Pericardium fibroblast (primary cell): Measurements from ENCODE around the gene CCDC71. TPM values are rescaled to one million over a fixed set of nuclear protein-coding genes. Genes with fewer than 3 reads are reported as not detected.

Source experiments
- total RNA-seq: library from RNA; depleted of rRNA; stranded (reverse); fragments of >200 nt; gene quantifications from 2 replicates; pipeline ENCODE4 v1.2.3, GENCODE V29; 2015

The CCDC71 gene
- total RNA-seq = 25.8 and 35.9 TPM in 2 replicates

DNA sequence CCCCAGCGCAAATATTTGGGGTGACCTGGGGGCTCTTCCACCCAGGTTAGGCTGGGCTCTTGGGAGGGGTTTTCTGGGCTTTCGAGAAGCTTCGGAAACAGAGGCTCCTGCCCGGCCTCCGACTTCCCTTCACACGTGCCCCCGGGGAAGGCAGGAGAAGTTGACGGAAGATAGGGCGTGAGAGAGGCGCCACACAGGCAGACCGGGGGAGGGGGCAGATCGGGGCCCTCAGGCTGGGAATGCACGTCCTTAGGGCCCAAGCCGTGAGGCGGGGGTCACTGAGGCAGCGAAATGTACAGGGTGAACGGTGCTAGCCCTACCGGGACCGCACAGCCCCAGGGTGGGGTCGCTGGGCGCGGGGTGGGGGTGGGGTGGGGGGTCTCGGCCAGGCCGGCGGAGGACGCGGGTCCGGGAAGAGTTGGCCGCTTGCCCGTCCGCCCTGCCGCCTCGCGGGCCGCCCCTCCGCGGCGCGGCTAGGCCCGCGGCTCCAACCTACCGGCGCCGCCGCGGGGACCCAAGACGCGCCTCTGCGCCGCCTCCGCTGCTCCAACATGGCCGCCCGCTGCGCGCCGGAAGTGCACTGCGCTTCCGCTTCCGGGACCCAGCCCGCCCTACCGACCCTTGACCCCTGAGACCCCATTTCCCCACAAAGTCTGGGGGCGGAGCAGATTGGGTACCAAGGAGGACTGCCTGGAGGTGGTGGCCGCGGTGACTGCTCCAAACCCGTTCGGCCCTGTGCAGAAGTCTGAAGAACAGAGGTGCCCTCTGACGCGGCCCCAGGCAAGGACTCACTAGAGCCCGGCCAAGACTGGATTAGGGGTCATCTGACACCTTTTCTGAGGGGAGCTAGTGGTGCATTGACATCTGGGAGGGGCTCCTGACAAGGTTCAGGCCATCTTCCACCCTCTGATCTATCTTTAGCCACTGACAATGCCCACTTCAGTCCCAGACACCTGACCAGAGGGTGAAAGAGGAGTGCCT lies at the start of gene CCDC71:
CCDC71 (minus strand) TSS at position 561 of the 981 bp plus-strand sequence. CDS start 2,123 bp downstream, outside the sequence.

DNA sequence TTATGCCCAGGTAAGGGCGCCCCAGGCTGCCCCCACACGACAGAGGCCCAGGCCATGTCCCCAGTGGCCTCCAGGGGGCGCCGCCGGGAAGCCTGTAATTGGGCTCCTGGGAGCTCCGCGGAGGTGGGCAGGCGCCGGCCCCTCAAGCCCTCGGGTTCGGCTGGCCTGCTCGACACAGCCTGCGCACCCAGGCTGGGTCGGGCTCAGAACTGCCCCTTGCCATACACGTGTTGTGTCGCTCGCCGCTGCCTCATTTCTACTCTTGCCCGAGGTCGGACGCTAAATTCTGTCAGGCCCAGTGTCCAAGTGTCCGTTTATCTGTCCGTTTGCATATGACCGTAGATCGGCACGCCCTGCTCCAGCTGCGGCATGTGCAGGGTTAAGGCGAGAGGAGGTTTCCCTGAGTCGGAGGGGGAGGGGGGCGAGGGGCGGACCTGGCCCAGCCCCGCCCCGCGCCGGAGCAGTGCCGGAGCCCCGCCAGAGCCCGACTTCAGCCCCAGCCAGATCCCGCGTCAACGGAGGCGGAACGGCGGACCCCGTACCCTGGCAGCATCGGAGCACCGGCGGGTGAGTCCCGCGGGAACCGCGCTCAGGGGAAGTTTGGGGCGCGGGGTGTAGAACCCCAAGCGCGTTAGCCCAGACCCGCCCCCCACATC lies 5.1 kb upstream of the CCDC71 start, which contains the start of gene KLHDC8B:
KLHDC8B (plus strand) TSS at position 480 of the 656 bp plus-strand sequence. CDS start 1,172 bp downstream, outside the sequence.

DNA sequence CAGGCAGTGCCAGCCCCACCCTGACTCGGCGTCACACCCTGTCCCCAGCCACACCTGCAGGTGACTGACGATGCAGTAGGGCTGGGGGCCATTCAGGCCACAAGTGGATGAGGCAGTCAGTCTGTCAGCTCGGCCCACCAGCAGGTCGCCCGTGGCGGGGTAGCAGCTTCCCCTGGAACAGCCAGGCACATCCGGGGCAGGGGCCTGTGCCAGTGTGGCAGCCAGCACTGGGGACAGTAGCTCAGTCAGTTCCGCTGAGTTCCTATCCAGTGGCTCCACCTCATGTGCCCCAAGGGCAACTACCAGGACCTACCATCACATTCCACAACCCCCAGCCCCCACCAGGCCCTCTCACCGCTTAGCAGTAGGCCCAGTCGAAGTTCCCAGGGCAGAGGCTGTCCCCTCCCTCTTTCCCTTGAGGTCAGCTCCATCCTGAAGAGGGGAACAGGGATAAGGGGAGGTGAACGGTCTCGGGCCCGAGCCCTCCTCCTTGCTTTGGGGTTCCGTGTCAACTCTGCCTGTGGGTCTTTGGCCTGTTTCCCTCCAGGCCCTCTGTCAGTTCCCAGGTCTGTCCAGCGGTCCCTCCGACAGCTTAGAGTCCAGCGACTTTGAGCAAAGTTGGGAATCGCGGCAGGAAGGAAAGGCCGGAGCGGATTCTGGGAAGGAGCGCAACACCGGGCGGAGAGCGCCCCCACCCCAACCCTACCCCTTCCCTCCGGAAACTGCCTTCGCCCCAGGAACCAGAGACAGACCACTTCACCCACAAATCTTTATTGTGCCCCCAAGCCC lies 33.5 kb downstream of the CCDC71 start, which contains the start of gene LAMB2:
LAMB2 (minus strand) TSS at position 614 of the 789 bp plus-strand sequence; CDS start at position 431, 183 bp downstream.

DNA sequence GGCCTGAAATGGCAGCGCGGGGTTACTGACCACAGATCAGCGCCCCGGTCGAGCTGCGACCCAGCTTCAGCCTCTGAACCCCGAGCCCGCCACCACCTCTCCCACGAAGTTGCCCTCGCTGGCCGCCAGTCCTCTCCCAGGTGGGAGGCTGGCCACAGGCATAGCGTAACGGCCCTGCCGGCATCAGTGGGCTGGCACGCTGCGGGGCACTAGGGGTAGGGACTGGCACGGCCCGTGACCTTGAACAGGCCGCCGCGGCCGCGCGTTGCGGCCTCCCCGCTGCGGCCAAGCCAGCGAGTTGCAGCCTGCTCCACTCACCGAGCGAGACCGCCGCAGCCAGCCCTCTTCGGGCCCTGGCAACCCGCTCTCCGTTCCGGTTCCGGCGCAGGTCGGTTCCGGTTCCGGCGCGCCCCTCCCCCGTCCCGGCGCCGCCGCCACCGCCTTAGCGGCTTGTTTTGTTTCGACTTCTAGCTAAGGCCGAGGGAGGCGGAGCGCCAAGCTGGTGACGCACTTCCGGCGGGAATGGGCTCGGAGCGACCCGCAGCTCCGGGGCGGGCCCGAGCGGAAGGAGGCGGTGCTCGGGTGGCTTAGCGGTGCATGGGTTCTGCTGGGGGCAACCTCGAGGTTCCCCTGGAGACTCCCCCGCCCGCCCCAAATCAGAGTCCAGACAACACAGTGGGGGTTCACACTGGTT lies 45.5 kb downstream of the CCDC71 start, which contains the start of gene USP19:
USP19 (minus strand) TSS at position 386 of the 694 bp plus-strand sequence. CDS start 1,678 bp downstream, outside the sequence.

Other genes with a start within 250 kb of the CCDC71 start
- 48.7 and 60.4 TPM in 2 replicates for gene ARIH2, start 247.5 kb downstream of the CCDC71 start, total RNA-seq
- 26.0 and 31.7 TPM in 2 replicates for gene P4HTM, start 176.1 kb downstream of the CCDC71 start, total RNA-seq
- gene WDR6, start 158.9 kb downstream of the CCDC71 start, total RNA-seq = 46.0 and 56.7 TPM in 2 replicates
- gene DALRD3, start 147.8 kb downstream of the CCDC71 start, total RNA-seq = 41.2 and 61.9 TPM in 2 replicates
- gene NDUFAF3, start 144.2 kb downstream of the CCDC71 start, total RNA-seq = 137 and 176 TPM in 2 replicates
- gene IMPDH2, start 136.9 kb downstream of the CCDC71 start, total RNA-seq = 237 and 483 TPM in 2 replicates
- 54.1 and 73.8 TPM in 2 replicates for gene QRICH1, start 72.3 kb downstream of the CCDC71 start, total RNA-seq
- 258 and 390 TPM in 2 replicates for gene QARS1, start 61.6 kb downstream of the CCDC71 start, total RNA-seq
- 33.5 and 46.2 TPM in 2 replicates for gene USP19, start 45.5 kb downstream of the CCDC71 start, total RNA-seq
- 310 and 441 TPM in 2 replicates for gene LAMB2, start 33.3 kb downstream of the CCDC71 start, total RNA-seq
- gene KLHDC8B, start 5.3 kb upstream of the CCDC71 start, total RNA-seq = 23.7 and 45.9 TPM in 2 replicates
- gene C3orf62, start 110.9 kb upstream of the CCDC71 start, total RNA-seq = 0.60 and 0.82 TPM in 2 replicates
- gene USP4, start 173.7 kb upstream of the CCDC71 start, total RNA-seq = 6.2 and 8.5 TPM in 2 replicates
- 288 and 296 TPM in 2 replicates for gene GPX1, start 192.0 kb upstream of the CCDC71 start, total RNA-seq
- gene RHOA, start 245.6 kb upstream of the CCDC71 start, total RNA-seq = 418 and 494 TPM in 2 replicates
- 16.4 and 41.9 TPM in 2 replicates for gene TCTA, start 246.1 kb upstream of the CCDC71 start, total RNA-seq